Activated T-helper 1 cell treated with anti-CD3 and anti-CD28 coated beads, Interleukin-2, amount 50 U/mL, for 16 hours (primary cell): ENCODE results near the gene ACSM5.
"Not testable (repeated sequence)": the region's sequence is repeated elsewhere in the genome, so short reads cannot be mapped to it uniquely, and the experiment has no call there.

Experiments
- DNase-seq, 2 donors: peaks; one replicate each; pipeline ENCODE4 v3.0.0-alpha.2; 2020; ENCODE audit warnings: low read depth in 1 of 2, low spot score in 1 of 2

The ACSM5 gene

GRCh38 chr16:20397468-20398074, 11.8 kb upstream of the ACSM5 start:
- DNase-seq = no peak

GRCh38 chr16:20398603-20399002, 10.7 kb upstream of the ACSM5 start:
- no peak for DNase-seq

- no peak for DNase-seq
These were observed 10.1 kb upstream of the ACSM5 start for GRCh38 chr16:20399185-20399584.

GRCh38 chr16:20401066-20401465, 8.3 kb upstream of the ACSM5 start:
- DNase-seq = no peak

GRCh38 chr16:20401475-20402016, 7.8 kb upstream of the ACSM5 start:
- DNase-seq = no peak

- no peak for DNase-seq
These were observed 6.7 kb upstream of the ACSM5 start for GRCh38 chr16:20402651-20403050.

- DNase-seq = no peak
These were observed 4.7 kb upstream of the ACSM5 start, which contains the start of gene PDILT for GRCh38 chr16:20404637-20405036. Gene PDILT, minus strand, starts transcription at chr16:20404737. Its CDS starts 5,437 bp downstream, at chr16:20399300.

GRCh38 chr16:20410121-20410723, 888 bp downstream of the ACSM5 start:
- DNase-seq = no peak

GRCh38 chr16:20411055-20411454, 1.7 kb downstream of the ACSM5 start:
- no peak for DNase-seq

- DNase-seq = no peak
These were observed 6.2 kb downstream of the ACSM5 start for GRCh38 chr16:20415541-20415940.

GRCh38 chr16:20419093-20419492, 9.8 kb downstream of the ACSM5 start:
- DNase-seq = not testable (repeated sequence)

GRCh38 chr16:20421748-20422147, 12.4 kb downstream of the ACSM5 start:
- not testable (repeated sequence) for DNase-seq

GRCh38 chr16:20423772-20424128, 14.4 kb downstream of the ACSM5 start:
- not testable (repeated sequence) for DNase-seq

GRCh38 chr16:20424129-20424866, 15.0 kb downstream of the ACSM5 start:
- DNase-seq = no peak

GRCh38 chr16:20427401-20427797, 18.1 kb downstream of the ACSM5 start:
- DNase-seq = not testable (repeated sequence)

- not testable (repeated sequence) for DNase-seq
These were observed 20.2 kb downstream of the ACSM5 start for GRCh38 chr16:20429499-20429898.

GRCh38 chr16:20430480-20430879, 21.1 kb downstream of the ACSM5 start:
- not testable (repeated sequence) for DNase-seq

GRCh38 chr16:20430948-20431347, 21.6 kb downstream of the ACSM5 start:
- no peak for DNase-seq

GRCh38 chr16:20438950-20439349, 29.6 kb downstream of the ACSM5 start:
- not testable (repeated sequence) for DNase-seq

GRCh38 chr16:20439820-20440231, 30.5 kb downstream of the ACSM5 start:
- not testable (repeated sequence) for DNase-seq

GRCh38 chr16:20440731-20441130, 31.4 kb downstream of the ACSM5 start:
- DNase-seq = not testable (repeated sequence)

- no peak for DNase-seq
These were observed 31.9 kb downstream of the ACSM5 start for GRCh38 chr16:20441191-20441590.
